Measurements from ENCODE around the gene FLG2. TPM values are rescaled to one million over a fixed set of nuclear protein-coding genes. Genes with fewer than 3 reads are reported as not detected.

The FLG2 gene
- total and polyA plus RNA-seq, 10 of the 15 experiments (the other 5 are each of a cell fraction or from before 2014, with no cell fraction given) = not detected

DNA sequence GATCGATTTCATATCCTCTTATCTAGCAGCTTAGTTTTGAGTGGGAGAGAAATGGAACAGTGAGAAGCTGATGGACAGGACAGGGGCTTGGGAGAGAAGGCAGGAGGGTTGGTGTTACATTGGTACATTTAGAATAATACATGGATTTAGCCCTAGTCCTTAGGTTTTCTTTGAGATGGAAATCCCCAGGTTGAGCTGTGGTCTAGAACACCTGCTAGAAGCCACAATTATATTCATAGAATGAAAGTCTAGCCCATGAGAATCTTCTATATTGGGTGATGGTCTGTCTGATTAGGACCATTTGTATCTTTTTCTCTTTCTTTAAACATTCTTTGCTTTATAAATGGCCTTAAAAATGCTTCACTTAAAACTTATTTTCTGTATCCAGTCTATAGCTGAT is 34.3 kb upstream of the FLG2 start:
- H3K9me3 ChIP-seq (replicated peaks; ENCODE audit: control insufficient read depth, insufficient read depth, low read length) = no peaks in the 10 kb centered on the region
- RAD21 ChIA-PET (ENCODE audit: unreplicated experiment) = no interaction called here
- POLR2A ChIA-PET = no interaction called here
- no peak overlapping the region for H3K27ac ChIP-seq (ENCODE audit: control insufficient read depth, insufficient read depth)
- SMC1A ChIA-PET (ENCODE audit: uncharacterized antibody, unreplicated experiment) = no interaction called here
- in situ Hi-C loops (cut with MboI) = no loop called here
- no peaks in the 10 kb centered on the region for H3K36me3 ChIP-seq (ENCODE audit: control insufficient read depth in 2 of 2, insufficient read depth in 2 of 2, low read length in 1 of 2)
- no peak for FAIRE-seq
- no peaks in the 10 kb centered on the region for H4K20me1 ChIP-seq (ENCODE audit: control insufficient read depth, insufficient read depth)
- intact Hi-C loops (cut with micrococcal nuclease; ENCODE audit: unreplicated experiment) = no loop called here
- no peak overlapping the region for H3K4me2 ChIP-seq (ENCODE audit: control insufficient read depth, insufficient read depth)
- CTCF ChIA-PET = no interaction called here
- no peak overlapping the region for H2AFZ ChIP-seq (ENCODE audit: control insufficient read depth, low read depth, low read length)
- no peak for DNase-seq (ENCODE audit: low read depth, low spot score)
- WGBS (ENCODE audit: insufficient coverage, insufficient replicate concordance, low lambda C conversion rate, missing lambda C conversion rate) = 0% methylated on average over 1 of the region's 1 CpG
- TF ChIP-seq CBX5 (IDR thresholded peaks at IDR 0.05; ENCODE audit: low read depth) (no peak), ELK1 (IDR thresholded peaks at IDR 0.05; ENCODE audit: low read depth, low read length) (no peak), RUNX3 (IDR thresholded peaks at IDR 0.05; ENCODE audit: low read length) (peak; percentile 57; the same call in 1 of the 2 replicates)
- TF ChIP-seq, protein P1, sequence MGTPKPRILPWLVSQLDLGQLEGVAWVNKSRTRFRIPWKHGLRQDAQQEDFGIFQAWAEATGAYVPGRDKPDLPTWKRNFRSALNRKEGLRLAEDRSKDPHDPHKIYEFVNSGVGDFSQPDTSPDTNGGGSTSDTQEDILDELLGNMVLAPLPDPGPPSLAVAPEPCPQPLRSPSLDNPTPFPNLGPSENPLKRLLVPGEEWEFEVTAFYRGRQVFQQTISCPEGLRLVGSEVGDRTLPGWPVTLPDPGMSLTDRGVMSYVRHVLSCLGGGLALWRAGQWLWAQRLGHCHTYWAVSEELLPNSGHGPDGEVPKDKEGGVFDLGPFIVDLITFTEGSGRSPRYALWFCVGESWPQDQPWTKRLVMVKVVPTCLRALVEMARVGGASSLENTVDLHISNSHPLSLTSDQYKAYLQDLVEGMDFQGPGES (IDR thresholded peaks at IDR 0.05) = no peak
- no peaks in the 10 kb centered on the region for H3K4me1 ChIP-seq (ENCODE audit: control insufficient read depth, insufficient read depth, low read length)
- no peaks in the 10 kb centered on the region; a peak in 1 of 4 replicates for H3K27me3 ChIP-seq (replicated peaks in 1 of 2; ENCODE audit: control insufficient read depth in 2 of 2, insufficient read depth in 2 of 2, low read length in 1 of 2)
- ATAC-seq = no peak
- no peak overlapping the region for H3K4me3 ChIP-seq
- H3K79me2 ChIP-seq (ENCODE audit: control insufficient read depth, insufficient read depth, low read length) = no peaks in the 10 kb centered on the region
- no peak overlapping the region for H3K9ac ChIP-seq (ENCODE audit: control insufficient read depth, insufficient read depth, low read length)
- no TSS peak for BruUV-seq (replicated peaks)

DNA sequence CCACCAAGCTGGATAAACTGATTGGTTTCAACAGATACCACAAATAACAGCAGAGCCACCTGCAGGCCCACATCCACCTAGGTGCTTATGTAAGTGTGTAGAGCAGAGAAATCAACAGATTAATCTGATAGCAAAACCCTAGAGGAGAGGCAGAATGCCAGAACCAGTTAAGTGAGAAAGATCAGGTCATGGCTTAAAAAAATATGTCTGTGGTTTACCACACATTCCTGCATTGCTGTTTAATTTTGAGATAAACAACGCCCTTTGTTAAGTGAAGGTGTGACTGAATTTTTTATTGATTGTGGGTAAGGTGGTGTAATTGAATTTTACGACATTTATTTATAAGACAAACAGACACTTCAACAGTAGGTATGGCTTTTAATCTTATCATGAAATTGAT is 33.1 kb upstream of the FLG2 start:
- Histone ChIP-seq H3K79me2 (ENCODE audit: control insufficient read depth, insufficient read depth, low read length) (no peaks in the 10 kb centered on the region), H2AFZ (ENCODE audit: control insufficient read depth, low read depth, low read length) (no peak overlapping the region), H3K4me1 (ENCODE audit: control insufficient read depth, insufficient read depth, low read length) (no peaks in the 10 kb centered on the region), H3K4me3 (no peak overlapping the region), H3K9ac (ENCODE audit: control insufficient read depth, insufficient read depth, low read length) (no peak overlapping the region), H3K9me3 (replicated peaks; ENCODE audit: control insufficient read depth, insufficient read depth, low read length) (no peaks in the 10 kb centered on the region), H3K4me2 (ENCODE audit: control insufficient read depth, insufficient read depth) (no peak overlapping the region), H3K36me3 (ENCODE audit: control insufficient read depth in 2 of 2, insufficient read depth in 2 of 2, low read length in 1 of 2) (no peaks in the 10 kb centered on the region), H3K27ac (ENCODE audit: control insufficient read depth, insufficient read depth) (no peak overlapping the region), H4K20me1 (ENCODE audit: control insufficient read depth, insufficient read depth) (no peaks in the 10 kb centered on the region), H3K27me3 (replicated peaks in 1 of 2; ENCODE audit: control insufficient read depth in 2 of 2, insufficient read depth in 2 of 2, low read length in 1 of 2) (no peaks in the 10 kb centered on the region)
- intact Hi-C loops (cut with micrococcal nuclease; ENCODE audit: unreplicated experiment) (no loop called here), in situ Hi-C loops (cut with MboI) (no loop called here)
- TF ChIP-seq GABPA (IDR thresholded peaks at IDR 0.05; ENCODE audit: low read depth) = no peak
- no peak for TF ChIP-seq ZNF207 (IDR thresholded peaks at IDR 0.05; ENCODE audit: borderline replicate concordance)
- TF ChIP-seq SMARCA5 (IDR thresholded peaks at IDR 0.05) = no peak
- no peak for TF ChIP-seq IKZF2 (IDR thresholded peaks at IDR 0.05)
- no peak for TF ChIP-seq RELA (IDR thresholded peaks at IDR 0.05; ENCODE audit: borderline replicate concordance, partially characterized antibody)
- no peak for TF ChIP-seq ZNF217 (IDR thresholded peaks at IDR 0.05)
- TF ChIP-seq TCF3 (IDR thresholded peaks at IDR 0.05; ENCODE audit: borderline replicate concordance, insufficient read depth, low read depth, low read length) = no peak
- TF ChIP-seq YBX1 (IDR thresholded peaks at IDR 0.05) = no peak
- no peak for TF ChIP-seq CEBPB (IDR thresholded peaks at IDR 0.05; ENCODE audit: borderline replicate concordance in 1 of 2, low read depth in 2 of 2, low read length in 2 of 2)
- TF ChIP-seq ATF7 (IDR thresholded peaks at IDR 0.05; ENCODE audit: low read depth) = no peak
- ATAC-seq = no peak
- POLR2A ChIA-PET = no interaction called here
- CTCF ChIA-PET = no interaction called here
- DNase-seq (ENCODE audit: low read depth, low spot score) = no peak
- BruUV-seq (replicated peaks) = no TSS peak
- no peak for FAIRE-seq
- RAD21 ChIA-PET (ENCODE audit: unreplicated experiment) = no interaction called here
- 24% methylated on average over 2 of the region's 2 CpGs for WGBS (ENCODE audit: insufficient coverage, insufficient replicate concordance, low lambda C conversion rate, missing lambda C conversion rate)
- SMC1A ChIA-PET (ENCODE audit: uncharacterized antibody, unreplicated experiment) = interaction anchor here (0.6 kb wide), 2 partner anchors 66 to 467 kb away, joined by 3 read pairs; partner anchors contain the start of gene LCE7A
